Measurements from ENCODE around the gene AURKB.
"Not testable (repeated sequence)": the region's sequence is repeated elsewhere in the genome, so short reads cannot be mapped to it uniquely, and the experiment has no call there.

AURKB gene

DNA sequence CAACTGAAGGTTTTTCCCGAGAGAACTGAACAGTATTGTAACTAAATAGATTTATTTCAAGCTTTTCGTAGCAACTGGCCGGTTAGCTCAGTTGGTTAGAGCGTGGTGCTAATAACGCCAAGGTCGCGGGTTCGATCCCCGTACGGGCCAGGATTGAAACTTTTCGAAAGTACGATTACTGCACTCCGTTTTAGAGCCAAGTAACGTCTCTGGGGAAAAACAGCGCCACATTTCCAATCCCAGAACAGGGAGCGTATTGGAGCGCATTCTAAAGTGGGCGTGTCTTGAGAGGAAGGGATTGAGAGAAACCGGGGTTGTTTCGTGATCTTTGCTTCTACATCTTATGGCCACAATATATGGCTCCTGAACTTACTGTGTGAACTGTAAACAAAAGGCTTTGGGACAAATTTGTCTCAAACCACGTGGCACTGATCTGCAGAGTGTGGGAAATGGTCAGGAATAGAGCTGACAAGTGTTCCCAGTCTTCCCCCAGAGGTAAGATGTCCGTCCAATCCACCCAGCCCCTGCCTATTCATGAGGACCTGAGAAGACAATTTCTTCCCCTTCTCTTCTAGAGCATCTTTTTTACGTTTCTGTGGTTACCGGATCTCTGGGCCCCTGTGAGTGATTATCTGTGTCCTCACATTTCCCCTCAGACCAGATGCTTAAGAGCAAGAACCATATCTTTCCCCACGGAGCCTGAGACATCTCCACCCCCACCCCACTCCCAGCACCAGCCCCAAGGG, 22.7 kb downstream of the AURKB start:
- DNase-seq: peak; percentile 92

- peak; percentile 92 for DNase-seq
Measured at GRCh38 chr17:8186787-8187516, 23.4 kb downstream of the AURKB start.

GRCh38 chr17:8186446-8186786, 24.0 kb downstream of the AURKB start:
- no peak for DNase-seq

- peak; percentile 92 for DNase-seq
Measured at GRCh38 chr17:8185582-8186445, 24.6 kb downstream of the AURKB start.

DNA sequence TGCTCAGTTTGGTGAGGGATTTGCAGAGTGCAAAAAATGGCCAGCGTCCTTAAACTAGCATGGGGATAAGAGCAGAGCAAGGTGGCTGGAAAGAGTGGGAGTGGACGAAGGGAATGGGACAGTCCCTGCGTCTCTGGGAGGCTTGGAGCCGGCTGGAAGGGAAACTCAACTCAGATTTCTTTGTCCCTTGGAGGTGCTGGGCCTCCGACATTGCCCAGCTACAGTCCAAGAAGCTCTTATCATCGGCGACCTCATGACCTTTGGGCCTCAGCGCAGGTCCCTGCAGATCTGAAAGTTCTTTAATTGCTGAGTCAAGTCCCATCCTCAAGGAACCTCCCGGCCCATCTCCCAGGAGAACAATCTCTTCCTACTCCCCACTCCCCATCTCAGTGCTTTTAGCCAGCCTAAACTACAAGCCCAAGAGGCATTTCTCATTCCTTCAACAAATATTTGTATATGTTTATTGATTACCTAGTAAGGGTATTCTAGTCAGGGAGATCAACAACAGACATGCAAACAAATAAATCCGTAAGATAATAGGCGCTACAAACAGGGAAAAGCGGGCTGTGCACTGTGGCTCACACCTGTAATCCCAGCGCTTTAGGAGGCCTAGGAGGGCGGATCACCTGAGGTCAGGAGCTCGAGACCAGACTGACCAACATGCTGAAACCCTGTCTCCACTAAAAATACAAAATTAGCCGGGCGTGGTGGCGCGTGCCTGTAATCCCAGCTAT, 33.2 kb downstream of the AURKB start:
- no peak for DNase-seq

DNA sequence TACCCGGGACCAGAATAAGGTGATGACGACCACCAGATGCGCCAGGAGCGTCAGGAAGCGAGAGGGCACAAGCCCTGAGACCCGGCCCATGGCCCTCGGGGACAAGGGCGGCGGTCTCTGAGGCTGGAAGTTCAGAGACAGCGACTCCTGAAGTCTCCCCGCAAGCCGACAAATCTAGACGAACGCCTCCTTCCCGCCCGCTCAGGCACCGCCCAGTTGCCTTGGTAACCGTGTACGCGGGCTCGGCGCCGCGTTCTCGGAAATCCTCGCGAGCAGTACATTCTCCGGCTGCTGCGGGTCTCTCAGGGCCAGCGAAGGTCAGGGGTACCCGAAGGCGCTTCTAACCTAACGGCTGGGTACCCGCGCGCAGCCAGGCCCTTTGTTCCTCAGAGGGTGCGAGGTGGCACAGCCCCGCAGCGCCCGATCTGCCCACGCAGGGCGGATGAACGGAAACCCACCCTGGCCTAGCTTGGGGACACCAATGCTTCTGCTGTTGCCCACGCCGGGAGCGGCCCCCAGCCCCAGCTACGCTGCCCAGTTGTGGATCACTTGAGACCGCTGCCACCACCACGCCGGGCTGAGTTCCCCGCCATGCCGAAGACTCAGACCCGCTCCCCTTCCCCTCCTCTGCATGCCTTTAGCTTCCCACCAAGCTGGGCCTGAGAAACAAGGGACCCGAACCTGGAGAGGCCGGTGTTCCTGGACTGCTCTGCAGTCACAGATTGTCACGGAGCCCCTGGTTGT, 34.0 kb downstream of the AURKB start, which contains the start of gene TMEM107:
Gene TMEM107, minus strand, starts transcription at position 184 of the 744 bp plus-strand sequence. Its CDS starts 94 bp downstream, at position 90.
- peak; percentile 90 for DNase-seq

GRCh38 chr17:8175795-8176196, 34.6 kb downstream of the AURKB start:
- DNase-seq: no peak

DNA sequence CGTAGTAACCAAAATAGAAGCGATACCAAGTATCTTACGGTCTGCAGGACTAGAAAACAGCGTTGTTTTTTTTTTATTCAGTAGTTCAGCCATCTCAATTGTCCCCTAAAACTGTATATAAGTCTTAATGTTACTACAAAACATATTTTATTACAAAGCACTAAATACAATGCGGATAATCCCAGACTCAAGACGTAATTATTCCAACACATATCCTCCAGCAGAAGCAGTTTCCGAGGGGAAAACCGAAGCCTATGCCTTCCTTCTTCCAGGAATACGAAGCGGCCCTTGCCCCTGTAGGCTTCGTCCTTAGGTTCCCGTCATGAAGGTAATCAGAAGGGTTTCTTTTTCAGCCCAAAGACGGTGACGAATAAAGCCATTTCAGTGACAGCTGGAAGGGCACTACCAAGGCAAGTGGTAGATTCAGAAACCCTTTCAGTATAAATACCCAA, 36.5 kb downstream of the AURKB start:
- DNase-seq: peak; percentile 12

DNA sequence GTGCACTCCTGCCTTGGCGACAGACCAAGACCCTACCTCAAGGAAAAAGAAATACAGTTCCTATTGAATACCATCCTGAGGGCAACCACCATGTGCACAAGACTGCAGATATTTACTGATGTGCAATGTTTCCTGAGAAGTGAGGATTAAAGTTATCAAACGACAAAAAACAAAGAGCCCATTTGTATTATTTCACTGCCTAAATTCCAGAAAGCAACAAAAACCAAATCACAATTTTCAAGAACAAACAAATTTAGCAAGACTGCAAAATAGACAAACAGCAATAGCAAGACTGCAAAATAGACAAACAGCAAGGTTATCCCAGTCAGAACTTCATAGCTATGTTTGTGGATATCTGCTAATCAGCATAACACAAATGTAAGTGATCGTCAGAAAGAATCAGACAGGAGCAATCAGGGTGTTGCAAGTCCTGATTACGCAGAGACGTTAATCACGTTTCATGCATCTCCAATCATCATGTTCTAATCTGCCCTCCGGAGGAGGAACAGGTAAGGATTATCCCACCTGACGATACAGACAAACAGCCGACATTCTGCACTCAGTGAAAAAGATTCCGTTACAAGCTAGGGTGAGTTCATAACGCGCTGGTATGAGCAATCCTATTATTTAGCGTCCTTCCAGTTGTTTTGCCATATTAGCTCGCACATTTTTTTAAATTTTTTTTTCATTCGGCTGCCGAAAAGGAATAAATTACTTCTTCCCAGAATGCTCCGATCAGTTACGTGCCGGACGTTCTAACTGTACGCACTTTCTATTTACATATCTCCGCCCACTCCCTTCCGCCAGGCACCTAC, 37.1 kb downstream of the AURKB start:
- peak; percentile 91 for DNase-seq

GRCh38 chr17:8170186-8170585, 40.2 kb downstream of the AURKB start:
- not testable (repeated sequence) for DNase-seq

- no peak for DNase-seq
Measured at GRCh38 chr17:8167526-8167925, 42.8 kb downstream of the AURKB start.

- no peak for DNase-seq
Measured at GRCh38 chr17:8166731-8167130, 43.6 kb downstream of the AURKB start.

GRCh38 chr17:8164815-8165131, 45.6 kb downstream of the AURKB start:
- DNase-seq: no peak

DNA sequence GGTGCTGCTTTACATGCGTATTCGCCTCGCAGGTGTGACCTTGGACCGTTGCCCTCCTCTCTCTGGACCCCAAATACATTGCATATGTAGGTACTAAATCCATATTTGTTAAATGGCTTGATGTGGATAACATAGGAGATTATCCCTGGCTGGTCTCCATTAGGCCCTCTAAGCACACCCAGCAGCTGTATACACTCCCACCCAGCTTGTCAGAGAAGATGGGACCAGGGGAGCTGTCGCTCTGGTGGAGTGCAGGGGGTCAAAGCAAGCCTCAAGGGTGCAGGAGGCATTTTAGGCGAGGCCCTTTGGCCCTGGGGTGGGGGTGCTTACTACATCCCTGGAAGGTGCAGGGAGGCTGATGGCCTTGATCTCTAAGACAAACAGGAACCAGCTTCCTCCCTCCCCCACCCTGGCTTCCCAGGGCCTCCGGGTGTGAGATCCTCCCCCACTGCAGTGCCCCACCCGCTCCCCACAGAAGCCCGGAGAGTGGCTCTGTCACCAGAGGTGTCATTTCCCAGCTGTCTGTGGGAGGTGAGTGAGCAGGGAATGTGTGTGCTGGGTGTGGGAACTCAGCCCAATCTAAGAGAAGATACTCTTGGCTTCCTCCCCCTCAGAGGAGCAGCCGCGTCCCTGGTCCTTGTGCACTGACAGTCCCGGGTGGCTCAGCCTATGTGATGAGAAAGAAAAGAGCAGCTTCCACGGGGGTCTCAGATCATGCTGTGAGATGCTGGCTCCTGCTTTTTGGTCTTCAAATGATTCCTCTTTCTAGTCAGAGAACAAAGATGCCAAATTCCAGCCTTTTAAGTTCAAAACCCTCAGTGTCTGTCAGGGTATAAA, 46.2 kb downstream of the AURKB start:
- peak; percentile 82 for DNase-seq

- peak; percentile 14 for DNase-seq
Measured at GRCh38 chr17:8162997-8163977, 47.1 kb downstream of the AURKB start.

GRCh38 chr17:8162233-8162996, 48.0 kb downstream of the AURKB start, which contains the start of gene VAMP2:
VAMP2 (minus strand) TSS chr17:8162948; CDS start chr17:8162879, 69 bp downstream.
- DNase-seq: peak; percentile 87

DNA sequence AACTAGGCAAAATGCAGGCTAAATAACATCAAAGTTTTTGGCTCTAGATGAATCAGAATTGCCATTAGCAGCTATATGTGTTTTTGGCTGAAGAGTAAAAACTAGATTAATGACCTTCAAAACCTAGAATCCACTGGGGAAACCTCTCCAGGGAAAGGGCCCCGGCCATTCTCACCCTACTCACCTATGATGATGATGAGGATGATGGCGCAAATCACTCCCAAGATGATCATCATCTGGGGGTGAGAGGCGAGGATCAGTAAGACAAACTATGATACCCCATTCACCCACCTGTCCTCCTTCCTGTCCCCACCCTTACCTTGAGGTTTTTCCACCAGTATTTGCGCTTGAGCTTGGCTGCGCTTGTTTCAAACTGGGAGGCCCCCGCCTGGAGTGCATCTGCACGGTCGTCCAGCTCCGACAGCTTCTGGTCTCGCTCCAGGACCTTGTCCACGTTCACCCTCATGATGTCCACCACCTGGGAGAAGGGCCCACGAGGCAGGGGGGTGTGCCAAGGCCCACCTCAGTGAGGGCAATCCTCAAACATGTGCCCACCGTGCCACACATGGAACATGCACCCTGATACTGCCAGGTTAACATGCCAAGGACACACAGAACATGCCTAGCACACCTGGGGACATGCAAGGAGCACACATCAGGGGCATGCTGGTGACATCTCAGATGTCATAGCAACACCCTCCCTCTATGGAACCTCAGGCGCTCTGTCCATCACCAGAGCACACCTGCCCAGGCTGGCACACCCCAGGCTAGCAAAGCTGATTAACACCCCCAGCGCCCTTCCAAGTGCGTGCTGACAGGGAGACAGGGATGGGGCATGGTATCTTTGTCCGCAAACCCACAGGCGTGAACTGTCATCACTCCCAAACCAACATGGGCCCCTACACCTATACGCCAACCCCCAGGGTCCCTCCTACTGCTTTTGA, 48.8 kb downstream of the AURKB start:
- DNase-seq: peak; percentile 28
